GM03348 (cell line): ENCODE data around the gene SPOCK1.
A peak's percentile ranks its signal among the peaks of the same experiment; 100 is the strongest.

ENCODE experiments used
- DNase-seq: peaks from one replicate; pipeline ENCODE4 v3.0.0; 2012; ENCODE audit warnings: low spot score

The SPOCK1 gene

DNA sequence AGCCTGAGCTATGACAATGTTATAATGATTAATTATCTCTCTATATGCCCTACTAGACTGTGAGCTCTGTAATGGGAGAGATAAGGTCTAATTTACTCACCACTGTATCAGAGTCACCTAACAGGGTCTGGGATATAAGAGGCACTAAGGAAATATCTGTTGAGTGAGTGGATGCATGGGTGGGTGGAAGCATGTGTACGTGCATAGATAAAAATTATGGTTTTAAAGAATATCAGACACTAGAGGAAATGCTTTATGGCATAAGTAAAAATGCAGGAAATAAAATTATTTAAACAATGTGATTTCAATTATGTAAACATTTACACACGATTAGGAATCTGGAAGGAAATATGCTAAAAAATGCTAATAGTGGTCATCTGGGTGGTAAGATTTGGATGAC is 137.8 kb downstream of the SPOCK1 start:
- peak; percentile 63 for DNase-seq

DNA sequence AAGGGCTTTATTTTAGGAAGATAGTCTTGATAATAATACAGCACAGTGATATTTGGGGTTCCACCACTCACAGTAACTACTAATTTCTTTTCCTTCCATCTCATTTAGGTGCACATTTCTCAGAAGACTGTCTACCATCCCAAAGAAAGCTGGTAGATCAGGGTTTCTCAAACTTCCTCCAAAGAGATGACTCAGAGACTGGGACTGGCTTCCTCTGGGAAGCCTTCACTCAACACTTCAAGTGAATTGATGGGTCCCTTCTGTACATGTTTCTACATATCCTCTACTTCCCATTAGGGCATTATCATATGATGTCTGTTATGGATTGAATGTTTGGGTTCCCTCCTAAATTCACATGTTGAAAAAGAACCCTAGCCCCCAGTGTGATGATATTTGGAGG is 138.5 kb downstream of the SPOCK1 start:
- peak; percentile 53 for DNase-seq

DNA sequence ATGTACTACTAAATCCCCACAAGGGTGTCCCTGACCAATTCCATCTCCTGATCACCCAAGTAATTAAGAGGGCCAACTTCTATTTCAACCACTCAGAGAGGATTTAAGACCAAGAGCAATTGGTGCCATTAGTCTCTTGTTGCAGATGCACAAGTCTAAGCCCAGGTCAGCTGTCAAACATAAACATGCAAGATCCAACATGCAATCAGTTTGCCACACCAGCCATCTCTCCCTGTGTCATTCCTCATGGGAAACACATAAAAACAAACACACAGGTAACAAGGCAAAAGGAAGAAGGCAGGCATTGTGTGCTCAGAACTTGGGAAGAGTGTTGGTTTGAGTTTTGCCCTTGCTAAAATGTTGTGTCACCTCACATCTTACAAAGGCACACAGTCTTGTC is 139.2 kb downstream of the SPOCK1 start:
- DNase-seq = no peak

DNA sequence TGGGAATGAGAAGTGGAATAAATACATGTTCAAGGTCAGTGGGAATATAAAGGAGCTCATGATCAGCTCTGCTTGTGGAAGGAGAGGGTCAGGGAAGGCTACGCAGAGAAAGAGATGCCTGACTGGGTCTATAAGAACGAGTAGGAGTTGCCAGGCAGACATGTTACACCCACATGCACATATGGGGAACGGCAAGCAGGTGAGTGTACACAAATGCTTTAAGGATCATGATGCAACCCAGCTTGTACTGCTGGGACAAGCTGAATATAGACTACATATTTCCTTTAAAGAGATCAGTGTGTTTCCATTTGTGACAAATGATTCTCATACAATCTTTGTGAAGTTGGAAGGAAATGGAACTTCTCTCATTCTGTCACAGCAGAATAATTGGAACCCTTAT is 141.7 kb downstream of the SPOCK1 start:
- DNase-seq = no peak

DNA sequence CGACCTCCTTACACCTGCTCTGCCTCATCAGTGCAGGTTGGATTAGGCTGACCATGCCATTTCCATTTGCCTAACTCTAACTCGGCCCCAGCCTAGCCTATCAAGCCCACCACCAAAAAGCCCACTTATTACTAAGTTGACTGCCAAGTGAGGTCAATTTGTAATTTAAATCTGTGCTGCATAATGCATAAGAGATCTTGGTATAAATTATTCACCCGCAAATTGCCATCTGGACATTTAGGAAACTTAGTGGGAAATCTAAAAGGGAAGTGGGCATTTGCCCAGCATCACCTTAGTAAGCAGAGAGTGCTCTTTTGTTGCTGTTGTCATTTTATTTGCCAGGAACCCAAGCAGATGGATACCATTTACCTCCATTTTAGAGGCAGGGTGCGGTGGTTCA is 143.0 kb downstream of the SPOCK1 start:
- no peak for DNase-seq

DNA sequence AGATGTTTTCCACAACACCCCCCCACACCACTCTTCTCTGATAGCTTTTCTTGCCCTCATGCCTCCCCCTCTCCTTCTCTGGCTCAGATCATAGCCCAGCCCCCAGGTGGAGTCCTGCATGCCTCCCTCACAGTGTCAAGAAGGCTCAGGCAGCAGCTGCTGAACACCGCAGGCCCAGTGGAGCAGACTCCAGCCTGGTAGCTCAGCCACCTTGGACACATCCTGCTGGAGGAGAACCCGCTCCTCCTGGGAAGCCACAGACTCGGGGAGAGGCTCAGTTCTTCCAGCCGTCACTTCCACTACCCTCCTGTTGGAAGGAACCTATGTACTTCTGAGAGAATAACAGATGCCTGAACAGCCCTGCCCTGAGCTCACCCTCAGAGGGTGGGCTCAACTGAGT is 143.4 kb downstream of the SPOCK1 start:
- DNase-seq = no peak

DNA sequence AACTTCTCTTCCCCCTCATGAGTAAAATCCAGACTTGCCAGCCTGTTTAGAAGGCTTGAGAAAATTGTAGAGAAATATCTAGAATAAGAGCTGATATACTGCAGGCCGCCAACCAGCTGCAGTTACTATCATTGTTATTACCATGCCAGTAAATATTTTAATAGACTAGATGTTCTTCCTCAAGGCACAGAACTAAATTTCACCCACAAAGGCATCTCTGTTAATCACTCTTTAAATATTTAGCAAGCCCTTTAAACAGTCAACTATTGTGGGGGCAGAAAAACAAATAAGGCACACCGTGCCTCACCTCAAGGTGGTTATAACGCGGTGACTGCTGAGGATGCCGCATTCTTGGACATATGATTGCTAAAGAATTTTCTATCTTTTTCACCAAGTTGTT is 147.0 kb downstream of the SPOCK1 start:
- DNase-seq = no peak

DNA sequence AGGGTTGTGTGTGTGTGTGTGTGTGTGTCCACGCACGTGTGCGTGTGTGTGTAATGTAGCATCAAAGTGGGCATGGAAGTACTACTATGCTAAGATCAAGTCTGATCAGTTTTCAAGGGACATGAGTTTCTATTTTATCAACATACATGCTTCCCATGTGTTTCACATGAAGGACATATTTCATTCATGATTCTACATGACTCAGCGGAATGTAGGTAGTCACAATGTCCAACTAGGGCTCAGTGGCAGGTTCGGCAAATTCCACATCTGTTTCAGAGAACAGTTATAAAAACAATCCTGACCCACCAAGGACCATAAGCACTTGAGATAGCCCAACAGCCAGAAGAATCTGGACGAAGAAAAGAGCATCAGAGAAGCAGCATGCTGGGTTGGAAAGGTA is 148.3 kb downstream of the SPOCK1 start:
- DNase-seq = no peak

DNA sequence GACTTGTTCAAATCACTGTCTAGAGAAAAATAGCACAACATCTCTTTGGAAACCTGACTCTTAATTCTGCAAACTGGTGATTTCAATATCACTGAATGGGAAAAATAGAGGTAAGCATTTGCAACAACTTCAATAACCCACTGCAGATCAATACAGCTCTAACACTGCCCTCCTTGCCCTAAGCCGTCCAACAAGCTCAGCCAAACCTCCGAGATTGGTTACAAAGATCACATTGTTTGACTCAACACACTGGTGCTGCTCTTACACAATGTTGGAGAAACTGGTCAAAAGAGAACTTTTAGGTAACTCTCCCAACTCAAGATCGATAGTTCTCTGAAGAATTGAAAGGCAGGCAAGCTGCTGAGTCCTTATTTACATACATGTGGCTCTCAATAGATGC is 150.4 kb downstream of the SPOCK1 start:
- DNase-seq = no peak

DNA sequence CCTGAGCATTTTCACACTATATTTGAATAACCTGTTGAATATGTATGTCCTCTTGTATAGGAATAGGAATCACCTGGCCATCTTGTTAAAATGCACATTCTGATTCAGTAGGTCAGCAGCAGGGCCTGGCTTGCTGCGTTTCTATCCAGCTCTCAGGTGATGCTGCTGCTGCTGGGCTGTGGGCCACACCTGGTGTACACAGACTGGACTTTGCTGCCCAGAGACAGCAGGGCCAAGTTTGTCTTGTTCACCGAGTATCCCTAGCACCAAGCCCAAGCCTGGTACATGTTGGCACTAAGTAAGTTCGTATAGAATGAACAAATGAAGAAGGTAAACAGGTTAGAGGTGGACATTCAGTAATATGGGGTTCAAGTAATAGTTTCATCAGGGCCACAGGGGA is 151.3 kb downstream of the SPOCK1 start:
- DNase-seq = no peak

DNA sequence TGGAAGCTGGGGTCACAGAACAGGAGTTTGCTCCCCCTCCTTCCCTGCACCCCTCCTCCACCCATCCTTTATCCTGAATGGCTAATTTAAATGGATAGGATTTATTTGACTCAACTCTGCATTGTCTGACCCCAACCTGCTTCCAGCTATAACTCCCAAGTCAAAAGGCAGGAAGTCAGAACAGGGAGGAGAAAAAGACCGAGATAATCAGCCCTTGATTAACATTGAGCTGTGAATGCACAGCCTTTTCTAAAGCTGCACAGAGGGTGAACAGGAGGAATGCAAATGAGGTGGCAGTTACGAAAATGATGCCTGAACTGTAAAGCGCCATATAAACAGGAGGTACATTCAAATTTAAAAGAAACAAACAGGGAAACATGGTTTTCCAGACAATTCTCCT is 152.8 kb downstream of the SPOCK1 start:
- DNase-seq = no peak

DNA sequence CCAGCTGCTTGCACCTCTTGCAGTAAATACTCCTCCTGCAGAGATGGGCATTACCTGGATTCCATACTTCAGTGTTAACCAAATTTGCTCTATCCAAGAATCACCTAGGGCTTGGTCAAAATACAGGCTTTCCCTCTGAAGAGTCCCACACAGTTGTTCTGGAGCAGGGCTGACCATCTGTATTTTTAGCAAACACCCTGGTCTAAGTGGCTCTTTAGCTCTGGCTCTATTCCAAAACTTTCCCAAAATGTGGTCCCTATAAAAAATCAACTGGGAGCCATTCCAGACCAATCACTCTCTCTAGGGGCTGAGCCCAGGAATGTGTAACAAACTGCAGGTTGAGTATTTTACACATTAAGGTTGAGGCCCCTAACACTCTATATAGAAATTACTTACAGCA is 153.7 kb downstream of the SPOCK1 start:
- DNase-seq = no peak

DNA sequence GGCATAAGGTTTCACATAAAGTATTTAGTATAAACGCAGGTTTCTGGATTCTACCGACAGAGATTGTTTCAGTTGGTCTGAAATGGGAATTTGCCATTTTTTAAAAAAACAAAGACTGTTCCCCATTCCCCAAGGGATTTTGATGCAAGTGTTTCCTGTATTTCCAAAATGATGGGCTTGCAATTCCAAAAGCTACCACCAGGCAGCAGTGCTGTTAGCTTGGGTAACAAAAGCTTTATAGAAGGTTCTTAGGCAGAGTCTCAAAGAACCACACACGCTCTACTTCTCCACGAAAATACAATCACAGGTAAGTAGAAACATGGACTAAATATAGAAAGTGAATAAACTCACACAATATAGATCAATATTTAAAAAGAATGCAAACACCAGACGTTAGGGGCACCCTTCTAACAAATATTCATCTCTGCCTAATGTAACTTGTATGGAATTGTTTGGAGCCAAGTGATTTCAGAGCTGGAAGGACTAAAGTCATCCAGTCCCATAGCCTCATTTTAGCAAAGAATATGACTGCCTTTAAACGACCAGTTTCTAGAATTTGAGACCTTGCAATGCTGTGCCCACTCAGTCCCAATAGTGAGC is 154.3 kb downstream of the SPOCK1 start:
- peak; percentile 57 for DNase-seq

DNA sequence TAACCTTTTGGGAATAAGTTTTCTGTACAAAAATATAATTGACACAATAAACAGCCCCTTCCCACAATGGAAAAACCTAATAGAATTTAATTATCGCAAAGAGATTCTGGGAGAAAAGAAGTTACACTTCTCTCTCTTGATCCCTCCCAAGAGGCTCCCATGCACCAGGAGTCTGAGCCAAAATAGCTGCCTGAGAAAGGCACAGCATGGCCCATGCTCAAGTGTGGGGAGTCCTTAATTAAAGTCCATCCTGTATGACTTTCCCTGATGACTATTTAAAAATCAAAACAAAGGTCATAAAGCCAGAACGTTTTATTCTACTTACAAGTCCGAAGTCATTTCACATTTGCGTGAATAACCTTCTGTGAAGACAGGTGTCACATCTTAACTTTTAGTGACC is 155.1 kb downstream of the SPOCK1 start:
- DNase-seq = no peak

DNA sequence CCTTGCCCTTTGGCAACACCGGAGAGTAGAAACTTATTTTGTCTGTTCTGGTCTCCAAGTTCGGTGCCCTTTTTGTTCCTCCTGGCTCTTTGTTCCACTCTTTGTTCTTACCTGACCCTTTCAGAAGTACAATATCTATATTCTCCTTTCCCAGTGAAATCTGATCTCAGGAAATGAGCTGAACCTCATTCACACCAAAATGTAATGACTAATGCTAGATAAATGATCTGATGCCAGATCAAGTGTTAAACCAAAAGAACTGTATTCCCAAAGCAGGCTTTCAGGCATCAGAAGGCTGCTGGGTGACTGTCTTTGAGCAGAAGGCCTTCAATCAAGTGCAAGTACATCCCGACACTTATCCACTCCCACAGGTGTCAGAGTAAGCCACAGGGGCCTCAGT is 156.4 kb downstream of the SPOCK1 start:
- DNase-seq = peak; percentile 41

DNA sequence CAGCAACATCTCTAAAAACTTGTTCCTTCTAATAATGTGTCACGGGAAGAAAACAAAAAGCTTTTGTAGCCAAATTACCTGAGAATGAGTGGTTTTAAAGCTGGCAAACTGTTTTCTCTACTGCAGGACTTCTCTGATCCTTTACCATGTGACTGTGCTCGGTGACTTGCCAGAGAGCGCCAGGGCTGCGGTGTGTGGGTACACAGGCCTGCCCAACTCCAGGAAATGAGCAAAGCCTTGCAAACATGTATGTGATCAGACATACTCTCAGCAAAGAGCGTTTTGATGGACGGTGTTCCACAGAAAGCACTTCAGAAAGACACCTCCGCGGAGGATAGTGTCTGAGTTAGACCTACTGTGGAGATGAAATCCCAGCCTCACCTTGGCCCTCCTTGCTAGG is 157.3 kb downstream of the SPOCK1 start:
- DNase-seq = no peak

DNA sequence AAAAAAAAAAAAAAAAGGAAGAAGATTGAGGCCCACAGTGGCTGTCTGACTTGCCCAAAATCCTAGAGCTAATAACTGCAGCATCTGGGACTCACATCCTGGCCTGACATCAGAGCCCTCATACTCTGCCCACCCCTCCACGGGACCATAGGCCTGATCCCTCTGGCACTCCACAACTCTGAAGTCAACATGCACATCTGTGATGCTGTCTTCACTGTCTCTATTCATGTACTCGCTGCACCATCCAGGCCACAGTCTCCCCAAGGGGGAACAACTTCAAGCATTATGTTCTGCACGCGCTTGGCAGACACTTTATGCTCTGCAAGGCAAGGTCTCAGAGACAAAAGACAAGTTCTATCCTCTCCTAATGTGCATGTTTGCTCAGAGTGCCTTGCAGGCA is 158.2 kb downstream of the SPOCK1 start:
- no peak for DNase-seq

DNA sequence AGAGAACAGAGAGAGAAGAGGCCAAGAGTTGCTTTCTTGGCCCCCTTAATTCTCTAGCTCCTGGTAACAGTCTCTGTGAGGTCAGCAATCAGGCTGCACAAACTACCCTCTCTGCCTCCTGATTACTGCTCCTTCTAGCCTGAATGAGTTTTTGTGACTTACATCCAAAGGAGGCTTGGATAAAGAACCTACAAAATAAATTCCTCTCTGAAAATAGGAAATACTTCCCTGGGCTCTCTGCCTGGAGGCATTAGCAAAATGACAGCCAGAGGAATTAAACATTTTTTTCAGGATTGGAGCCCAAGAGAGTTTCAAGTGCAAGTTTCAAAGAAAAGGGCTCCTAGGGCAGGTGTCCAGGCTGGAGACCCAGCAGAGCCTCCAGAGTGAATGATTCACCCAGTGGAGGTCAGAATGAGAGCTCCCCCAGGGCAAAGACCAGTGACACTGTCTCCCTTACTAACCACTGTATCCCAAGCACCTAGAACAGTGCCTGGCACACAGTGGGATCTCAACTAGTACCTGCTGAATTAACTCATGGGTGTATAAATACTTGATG is 162.5 kb downstream of the SPOCK1 start:
- DNase-seq = no peak

DNA sequence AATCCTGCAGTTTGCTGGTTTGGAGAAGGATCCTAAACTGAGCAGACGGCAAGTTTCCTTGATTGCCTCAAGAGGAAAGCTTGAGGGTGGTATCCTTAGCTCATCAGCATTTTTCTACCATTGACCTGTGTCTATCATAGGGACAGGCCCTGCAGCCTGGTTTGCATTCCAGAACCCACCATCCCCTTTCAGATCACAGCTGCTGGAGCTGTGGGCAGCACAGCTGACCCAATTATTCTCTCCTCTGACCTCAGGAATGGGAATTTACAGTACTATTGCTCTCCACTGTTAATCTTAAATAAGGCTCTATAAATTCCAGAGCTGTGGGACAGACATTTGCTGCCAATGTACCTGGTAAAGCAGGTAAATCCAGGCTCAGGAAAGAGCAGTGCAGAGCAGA is 163.0 kb downstream of the SPOCK1 start:
- DNase-seq = peak; percentile 35

DNA sequence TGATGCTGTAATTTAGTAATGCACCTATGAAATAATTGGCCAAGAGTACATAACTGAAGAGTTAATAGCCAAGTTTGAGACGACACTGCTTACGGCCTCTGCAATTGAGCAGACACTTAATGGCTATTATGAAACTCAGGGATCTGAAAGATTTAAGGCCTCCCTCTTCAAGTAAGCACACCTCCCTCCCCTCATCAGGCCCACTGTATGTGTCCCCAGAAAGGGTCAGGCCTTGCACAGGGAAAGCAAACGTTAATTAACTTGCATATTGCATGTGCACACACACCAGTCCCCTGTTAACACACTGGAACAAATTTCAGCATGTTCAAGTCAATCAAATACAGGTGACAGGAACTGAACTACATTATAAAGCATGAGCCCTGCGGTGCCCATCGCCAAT is 163.6 kb downstream of the SPOCK1 start:
- no peak for DNase-seq

DNA sequence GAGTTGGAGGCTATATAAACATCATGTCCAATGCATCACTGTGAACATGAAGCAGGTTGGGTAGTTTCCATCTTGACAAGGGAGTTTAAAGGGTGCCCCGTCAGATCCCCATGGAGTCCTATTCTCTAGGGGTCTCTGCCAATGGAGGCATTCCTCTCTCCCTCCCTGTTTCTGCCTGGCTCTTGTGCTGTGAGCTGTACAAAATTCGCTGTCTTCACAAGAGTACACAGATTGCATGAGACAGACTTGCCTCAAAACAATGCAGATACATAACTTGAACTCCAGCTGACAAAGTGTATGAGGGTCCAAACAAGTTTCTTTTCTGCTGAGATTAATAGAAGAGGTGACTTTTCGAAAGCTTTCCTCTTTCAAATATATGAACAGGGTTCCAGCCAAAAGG is 165.2 kb downstream of the SPOCK1 start:
- DNase-seq = no peak

DNA sequence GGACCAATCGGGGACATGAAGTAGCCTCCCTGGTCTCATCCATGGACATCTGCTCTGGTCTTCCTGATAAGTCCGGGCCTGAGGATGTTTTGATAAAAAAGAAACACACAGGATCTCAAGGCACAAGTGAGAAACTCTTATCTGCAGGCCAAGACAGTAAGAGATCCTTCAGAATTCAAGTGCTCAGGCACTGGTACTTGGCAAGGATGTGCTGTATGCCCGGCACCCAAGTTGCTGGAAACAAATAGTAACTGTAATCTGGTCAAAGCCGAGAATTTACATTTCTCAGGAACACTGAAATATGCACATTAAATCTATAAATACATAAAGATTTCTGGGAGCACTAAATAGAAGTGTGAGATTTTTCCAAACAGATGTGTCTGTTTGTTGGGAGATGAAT is 165.7 kb downstream of the SPOCK1 start:
- no peak for DNase-seq

DNA sequence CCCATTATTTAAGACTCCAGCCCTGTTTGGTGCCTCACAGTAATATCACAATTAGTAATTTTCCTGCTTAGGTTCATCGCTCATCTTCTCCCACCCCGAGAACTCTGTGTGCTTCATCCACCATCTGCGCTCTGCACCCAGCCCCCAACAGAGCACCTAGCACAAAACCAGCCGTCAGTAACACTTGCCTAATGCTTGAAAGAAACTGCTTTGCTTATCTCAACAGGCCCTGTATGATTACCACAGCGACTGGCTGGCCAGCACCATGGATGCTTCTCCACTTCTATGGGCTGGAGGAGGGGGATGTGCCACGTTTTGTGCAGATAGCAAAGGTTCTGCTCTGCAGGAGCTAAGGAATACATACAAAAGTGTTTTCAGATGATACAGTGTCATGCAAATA is 166.8 kb downstream of the SPOCK1 start:
- DNase-seq = no peak

DNA sequence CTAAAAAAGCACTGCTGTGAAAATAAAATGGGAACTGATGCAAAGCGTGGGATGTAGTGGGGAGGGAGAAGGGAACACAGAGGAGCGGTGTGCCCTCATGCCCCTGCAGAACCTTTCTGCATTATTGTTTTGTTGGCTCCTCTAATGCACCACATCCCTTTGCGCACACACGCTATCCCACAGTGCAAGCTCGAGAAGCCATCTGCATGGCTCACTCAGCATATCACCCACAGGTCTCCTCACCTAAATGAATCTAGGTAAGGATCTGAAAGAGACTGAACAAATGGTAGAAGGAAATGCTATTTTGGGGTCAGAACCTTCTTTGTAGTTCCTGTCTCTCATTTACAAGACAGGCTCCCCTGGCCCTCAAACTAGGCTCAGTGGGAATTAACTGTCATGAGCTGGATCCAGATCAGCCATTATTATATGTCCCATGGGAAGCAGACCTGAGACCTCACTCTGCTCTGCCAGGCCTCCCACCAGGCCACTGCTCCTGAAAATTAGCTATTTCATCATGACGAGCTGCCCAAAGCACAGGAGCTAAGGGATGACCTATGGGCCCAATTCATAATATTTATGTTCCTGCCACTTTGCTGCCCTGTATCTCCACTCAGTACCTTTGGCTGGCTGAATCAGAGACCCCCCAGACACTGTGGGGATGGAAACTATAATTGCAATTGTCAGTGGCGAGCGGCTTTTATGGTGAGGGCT is 169.4 kb downstream of the SPOCK1 start:
- DNase-seq = no peak
